NOMO-1 treated with DMSO at 0.1 percent for 48 hours (cell line): ENCODE measurements around the gene GALK1.
"Not testable (repeated sequence)": the region's sequence is repeated elsewhere in the genome, so short reads cannot be mapped to it uniquely, and the experiment has no call there.

ENCODE experiments used
- DNase-seq: peaks from one replicate; lab custom pipeline; 2025; ENCODE audit not compliant: unreplicated experiment; lab: John Stamatoyannopoulos, UW

GALK1 gene

DNA sequence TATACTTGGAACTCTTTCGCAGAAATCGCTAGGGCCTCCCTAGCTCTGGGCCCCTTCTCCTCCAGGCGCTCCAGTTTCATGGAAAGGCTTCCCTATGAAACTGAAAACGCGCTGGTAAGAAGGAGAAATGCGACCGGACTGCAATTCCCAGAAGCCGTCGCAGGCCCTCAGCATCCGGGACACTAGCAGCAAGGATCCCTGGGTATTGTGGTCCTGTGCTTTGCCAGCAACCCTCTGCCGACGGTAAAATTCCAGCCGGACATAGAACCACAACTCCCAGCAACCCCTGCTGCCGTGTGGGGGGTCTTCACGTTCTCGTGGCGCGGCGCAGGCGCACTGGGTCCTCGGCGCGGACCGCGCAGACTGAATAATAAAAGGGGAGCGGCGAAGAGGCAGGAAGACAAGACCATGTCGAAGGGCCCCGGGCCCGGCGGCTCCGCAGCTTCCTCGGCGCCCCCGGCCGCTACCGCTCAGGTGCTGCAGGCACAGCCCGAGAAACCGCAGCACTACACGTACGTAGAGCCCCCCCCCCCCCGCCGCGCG lies 19.6 kb upstream of the GALK1 start, which contains the start of gene UNK:
TSS of gene UNK (plus strand) at position 334 of the 543 bp plus-strand sequence. CDS start at position 409, 75 bp downstream.
- peak; percentile 99 for DNase-seq

DNA sequence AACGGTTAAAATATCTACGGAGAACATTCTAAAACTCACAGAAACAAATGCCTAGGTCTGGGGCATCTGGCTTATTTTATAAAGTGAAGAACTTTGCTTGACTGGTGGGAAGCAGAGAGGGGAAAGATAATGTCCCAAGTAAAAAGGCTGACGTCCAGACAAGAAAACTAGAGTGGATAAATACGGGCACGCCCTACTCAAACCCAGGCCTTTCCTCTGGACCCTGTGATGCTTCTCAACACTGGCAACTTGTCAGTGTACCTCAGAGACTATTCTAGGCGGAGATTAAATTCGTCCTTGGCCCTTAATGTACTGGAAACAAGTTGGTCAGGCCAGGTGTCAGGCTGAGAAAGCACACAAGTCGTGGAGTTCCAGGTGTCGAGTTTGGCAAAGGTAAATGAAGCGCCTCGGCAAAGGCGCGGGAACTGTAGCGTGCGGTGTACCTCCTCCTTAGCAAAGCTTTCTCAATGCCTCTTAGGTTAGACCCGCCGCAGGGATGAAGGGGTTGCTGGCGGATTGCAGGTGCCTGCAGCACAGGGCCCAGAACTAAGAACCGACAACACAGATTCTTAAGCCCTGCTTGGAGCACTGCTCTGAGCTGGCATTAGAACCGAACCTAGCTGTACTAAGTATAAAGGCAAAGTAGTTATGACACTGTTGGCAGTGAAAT lies 18.9 kb upstream of the GALK1 start:
- no peak for DNase-seq

DNA sequence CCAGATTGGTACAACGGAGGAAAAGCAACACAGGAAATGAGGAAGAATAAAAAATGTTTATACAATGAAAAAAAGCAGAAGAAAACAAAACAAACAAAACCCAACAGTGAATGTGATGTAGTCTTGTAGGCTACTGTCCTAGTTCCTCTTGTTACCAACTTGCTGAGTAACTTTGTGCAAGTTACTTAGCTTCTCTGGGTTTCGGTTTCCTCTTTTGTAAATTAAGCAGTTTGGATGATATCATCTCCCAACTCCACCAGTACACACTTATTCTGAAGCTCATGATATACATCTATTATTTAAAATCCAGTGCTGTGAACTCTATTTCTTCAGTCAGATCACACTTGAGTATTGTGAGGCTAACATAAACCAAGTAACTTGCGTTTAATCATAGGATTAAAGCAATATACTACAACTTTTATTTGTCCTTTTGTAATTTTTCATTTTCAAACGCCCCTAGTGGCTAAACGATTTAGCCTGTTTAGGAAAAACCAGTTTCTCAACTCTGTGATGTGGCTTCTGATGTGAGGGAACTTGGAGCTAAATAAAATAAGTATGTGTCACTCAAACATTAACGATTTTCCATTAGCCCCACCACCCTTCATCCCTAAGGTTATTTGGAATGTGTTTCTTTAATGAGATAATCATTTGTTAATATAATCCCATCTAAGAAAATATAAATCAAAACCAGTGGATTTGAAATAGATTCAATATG lies 18.2 kb upstream of the GALK1 start:
- peak; percentile 96 for DNase-seq

DNA sequence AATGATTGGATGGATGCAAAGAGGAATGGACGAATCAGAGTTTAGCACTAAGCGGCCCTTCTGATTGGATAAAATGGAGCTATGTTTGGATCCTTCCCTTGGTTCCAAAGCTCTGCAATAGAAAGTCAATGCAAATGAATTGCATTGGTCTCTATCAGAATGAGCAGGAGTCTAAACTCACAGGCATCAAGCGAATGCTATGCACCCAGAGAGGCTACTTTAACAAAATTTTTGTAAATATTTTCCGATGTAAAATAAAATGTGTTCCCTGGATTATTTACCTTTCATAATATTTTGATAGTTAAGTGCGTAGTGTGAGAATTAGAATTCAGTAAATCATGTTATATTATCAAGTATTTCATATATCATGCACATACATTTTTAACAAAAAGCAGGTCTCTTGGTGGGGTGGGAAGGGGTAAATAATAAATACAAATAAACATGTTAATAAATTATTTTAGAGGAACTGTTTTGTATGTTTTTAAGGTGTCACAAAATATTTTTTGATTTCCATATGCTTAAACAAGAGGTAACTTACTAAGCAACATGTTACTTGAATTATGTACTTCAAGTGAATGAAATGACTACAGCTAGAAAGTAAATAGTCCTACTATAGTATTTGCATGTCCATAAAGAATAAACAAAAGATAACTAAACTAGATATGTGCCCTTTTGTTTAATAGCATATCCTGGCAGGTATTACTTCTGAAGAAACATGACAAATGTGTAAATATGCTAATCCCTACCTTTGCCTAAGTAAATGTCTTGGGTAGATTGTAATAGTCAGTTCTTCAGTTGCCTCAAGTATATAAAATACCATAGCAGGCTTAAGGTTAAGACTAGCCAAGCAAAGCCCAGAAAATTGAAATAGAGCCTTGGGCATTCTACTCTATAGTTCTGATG lies 15.2 kb upstream of the GALK1 start:
- no peak for DNase-seq

DNA sequence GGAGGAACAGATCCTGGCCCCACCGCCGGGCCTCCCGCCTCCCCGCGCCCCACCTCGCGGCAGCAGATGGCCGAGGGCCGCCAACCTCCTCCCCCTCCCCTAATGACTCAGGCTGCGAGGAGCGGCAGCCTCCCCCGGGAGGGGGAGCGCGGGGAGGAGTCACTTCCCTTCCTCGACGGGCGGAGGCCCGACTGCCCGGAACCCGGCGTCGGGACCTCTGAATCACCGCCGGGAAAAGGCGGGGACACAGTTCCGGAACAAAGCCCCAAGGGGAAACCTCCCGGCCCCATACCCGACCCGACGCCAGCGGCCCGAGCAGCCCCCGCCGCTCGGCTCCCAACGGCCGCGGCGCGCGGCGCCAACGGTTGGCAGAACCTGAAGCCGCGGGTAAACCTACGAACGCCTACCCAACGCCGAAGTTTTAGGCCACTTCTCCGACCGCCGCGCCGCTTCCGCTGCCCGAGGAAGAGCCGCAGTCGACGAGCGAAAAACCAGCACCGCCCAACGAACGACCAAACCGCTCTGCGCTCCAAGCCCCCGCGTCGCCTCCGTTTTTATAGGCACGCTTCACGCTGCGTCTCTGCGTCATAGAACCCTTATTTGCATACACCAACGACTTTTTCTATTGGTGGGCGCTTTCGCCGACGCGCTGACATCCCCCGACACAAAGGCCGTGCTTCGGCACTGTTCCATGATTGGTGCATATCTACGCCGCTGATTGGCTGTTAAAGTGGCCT lies 14.4 kb upstream of the GALK1 start:
- DNase-seq = peak; percentile 100

DNA sequence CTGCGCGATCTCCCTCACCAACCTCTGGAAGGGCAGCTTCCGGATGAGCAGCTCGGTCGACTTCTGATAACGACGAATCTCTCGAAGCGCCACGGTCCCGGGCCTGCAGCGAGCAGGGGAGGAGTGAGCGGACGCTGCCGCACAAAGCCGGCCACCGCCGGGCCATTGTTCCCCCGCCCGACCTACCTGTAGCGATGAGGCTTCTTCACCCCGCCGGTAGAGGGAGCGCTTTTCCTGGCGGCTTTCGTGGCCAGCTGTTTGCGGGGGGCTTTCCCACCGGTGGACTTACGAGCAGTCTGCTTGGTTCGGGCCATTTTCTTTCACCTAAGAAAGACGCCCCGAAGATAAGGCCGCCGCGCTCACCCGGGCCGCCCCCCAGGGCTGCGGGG lies 13.9 kb upstream of the GALK1 start:
- no peak for DNase-seq

DNA sequence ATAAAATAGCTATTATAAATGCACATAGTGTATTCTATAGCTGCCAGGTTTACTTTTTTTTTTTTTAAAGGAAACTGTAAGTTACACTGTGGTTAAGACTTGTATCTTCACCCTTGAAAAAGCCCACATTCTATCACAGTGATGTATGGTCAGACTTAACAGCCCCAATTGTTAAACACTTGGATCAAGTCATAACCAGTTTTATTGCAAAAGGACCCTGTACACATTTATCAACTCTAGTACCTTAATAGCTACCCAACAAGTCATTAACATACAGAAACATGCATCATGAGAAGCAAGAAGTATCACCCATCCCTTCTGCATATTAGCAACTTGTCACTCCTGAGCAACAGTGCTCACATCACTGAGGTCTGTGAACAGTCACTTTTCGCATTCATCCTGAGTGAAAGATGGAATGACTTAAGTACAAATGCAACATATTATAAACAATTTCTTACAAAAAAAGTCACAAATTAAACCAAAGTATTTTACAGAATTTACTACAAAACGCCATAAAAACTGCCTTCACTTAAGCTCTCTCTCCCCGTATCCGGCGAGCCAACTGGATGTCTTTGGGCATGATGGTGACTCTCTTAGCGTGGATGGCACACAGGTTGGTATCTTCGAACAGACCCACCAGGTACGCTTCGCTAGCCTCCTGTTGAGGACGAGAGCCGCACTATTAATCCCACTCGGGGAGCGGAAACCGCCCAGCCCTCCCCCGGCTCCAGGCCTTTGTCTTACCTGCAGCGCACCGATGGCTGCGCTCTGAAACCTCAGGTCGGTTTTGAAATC lies 13.3 kb upstream of the GALK1 start:
- DNase-seq = not testable (repeated sequence)

DNA sequence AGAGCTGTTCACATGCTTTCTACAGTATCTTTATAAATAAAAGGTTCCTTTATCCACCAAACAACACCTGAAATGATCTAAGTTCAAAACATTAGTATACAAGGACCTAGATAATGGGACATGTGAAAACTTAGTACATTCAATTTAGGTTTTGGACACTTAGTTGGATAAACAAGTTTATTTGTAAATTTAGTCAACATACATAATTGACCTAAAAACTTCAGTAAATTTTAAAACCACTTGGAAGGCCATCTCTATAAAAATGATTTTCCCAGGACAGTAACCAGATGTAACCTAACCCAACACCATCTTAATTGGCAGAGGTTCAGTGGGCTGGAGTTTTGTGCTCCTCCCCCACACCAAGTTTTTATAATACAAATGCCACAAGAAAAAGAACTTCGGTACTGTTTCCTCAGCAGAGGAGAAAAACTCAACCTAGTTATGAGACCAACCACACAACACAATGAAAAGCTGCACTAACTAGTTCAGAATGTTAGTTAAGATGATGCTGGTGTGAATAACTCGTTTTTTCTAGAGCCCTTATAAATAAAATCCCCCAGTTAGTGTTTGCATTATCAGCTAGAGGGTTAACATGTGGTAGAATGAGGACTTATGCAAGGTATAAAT lies 12.4 kb upstream of the GALK1 start:
- no peak for DNase-seq

DNA sequence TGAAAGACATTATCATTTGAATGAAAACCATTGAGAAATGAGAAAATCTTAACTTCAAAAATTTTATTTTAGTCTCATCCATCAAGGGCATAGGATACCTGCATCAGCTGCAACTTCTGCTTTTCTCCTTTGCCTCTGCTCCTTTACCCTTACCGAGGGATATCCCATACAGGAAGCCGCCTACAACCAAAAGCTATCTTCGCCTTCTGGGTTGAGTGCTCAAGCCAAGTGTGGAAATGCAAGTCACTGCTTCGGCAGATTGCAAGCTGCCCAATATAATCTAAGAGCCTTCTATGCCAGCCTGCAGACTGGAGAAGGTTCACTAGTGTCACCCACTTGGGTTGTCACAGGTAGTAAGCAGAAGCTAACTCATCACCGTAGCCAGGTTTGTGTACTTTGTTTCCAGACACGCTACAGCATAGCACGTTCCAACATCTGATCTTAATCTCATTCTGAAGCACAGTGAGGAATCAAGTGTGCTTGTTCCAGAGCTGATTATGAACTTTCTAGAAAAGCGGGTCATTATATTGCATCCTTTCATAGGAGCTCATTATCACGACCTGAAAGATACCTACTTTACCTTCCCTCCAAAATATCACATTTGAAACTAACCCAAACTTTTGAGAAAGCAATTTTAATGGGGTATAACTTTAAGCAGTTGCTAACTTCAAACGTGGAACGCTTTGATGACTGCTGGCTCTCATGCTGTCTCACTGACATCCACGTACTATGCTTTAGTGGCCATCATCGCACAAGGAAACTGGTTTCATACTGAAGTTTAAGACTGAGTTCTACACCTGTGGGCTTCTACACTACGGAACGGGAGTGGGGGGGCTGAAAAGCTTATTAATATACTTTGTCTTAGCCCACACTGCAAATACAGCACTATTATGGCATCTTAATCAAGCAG lies 11.6 kb upstream of the GALK1 start:
- peak; percentile 54 for DNase-seq

DNA sequence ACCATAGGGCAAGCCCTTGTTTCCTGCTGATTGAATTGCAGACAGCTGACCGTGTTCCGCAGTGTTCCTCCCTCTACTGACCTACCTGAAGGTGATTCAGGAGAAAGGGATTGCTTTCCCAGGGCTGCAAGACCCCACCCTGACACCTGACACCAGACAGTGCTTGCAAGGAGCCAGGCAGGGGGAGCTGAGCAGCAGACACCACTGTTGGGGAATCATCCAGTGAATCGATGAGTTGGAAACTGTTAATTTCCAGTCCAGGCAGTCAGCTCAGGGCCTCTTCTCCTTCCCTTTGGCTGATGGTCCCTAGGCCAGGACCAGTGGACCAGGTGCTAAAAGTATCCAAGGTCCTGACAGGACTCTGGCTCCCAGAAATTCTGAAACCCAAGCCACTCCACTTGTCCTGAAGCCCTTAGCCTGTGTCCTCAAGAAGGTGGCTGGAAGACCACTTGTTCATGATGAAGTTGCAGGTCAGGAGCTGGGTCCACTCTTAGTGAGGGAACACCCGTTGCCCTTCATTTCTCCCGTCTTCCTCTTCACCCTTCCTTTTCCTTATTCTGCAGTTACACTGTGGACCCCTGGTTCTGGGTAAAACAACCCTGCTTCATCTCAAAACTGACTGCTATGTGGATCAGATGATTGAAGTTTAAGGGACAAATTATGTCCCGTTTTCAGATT lies 10.1 kb upstream of the GALK1 start:
- no peak for DNase-seq

DNA sequence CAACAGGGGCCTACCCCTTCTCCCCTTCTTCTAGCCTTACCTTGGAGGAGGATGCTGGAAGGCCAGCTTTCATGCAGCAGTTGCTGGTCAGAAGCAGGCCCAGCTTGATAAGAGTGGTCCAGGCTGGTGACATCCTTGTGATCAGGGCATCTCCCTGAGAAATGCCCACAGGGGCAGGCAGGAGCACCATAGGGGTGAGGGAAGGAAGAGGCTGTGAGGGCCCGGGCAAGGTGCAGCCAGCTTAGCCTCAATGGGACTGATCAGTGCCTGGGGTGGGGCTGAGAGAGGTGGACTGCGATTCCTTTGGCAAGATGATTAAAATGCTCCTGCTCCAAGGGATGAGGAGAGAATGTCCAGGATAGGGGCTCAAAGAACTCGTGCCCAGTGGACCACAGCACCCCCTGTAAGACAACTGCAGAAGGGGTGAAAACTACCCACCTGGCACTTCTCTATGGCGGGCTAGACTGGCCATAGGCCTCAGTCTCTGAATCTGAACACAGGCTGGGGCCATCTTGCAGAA lies 9.5 kb upstream of the GALK1 start:
- DNase-seq = no peak

DNA sequence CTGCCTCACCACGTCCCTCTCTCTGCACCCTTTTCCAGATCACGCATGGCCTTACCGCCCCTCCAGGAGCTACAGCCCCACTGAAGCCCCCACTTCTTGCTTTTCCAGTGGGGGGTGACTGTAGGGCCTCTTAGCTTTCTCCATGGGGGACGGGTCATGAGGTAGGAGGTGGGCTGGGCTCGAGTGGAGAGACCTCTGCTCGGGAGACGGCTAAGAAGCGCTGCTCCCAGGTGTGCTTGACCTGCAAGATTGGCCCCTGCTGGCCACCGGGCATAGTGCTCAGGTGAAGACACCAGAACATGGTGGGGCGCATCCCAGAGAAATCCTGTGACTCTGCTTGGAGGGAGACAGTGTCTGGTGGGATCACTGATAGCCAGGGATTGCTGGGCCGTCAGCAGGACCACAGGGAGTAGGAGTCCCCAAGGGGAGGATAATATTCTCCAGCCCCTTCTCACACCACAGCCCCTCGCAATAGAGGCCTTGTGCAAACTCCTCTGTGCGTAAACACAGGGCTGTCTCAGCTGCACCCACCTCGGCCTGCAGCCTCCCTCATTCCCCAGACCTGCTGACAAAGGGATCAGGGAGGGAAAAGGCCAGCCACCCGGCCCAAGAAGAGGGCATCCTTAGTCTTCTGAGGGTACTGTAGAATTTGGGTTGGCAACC lies 8.9 kb upstream of the GALK1 start:
- no peak for DNase-seq

DNA sequence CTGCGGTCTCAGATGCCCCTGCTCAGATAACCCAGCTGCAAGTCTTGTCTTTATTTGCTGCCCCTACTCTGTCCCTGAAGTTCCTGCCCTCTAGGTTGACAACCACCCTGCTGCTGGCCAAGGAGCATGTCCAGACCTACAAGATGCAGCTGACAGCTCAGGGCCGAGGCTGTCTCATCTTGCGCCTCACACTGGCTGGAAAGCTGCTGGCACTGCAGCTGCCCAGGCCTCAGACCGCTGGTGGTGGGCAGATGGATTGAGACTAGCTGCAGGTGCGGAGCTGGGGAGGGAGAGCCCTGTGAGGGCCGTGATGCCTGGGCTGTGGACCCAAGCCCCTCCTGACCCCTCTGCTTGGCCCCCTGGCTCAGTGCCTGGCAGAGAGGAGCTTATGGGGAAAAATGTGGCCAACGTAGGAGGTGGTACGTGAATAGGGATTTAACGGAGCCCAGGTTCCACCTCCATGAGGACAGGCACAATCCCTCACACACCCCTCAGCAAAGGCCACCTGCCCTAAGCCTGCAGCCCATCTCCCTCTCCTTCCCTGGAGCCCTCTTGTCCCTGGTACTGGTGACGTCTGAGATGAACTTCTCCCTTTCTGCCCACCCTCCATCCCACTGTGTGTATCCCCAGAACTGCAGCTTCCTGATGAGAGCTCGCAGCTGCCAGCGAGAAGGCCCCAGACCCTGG lies 8.3 kb upstream of the GALK1 start:
- no peak for DNase-seq

DNA sequence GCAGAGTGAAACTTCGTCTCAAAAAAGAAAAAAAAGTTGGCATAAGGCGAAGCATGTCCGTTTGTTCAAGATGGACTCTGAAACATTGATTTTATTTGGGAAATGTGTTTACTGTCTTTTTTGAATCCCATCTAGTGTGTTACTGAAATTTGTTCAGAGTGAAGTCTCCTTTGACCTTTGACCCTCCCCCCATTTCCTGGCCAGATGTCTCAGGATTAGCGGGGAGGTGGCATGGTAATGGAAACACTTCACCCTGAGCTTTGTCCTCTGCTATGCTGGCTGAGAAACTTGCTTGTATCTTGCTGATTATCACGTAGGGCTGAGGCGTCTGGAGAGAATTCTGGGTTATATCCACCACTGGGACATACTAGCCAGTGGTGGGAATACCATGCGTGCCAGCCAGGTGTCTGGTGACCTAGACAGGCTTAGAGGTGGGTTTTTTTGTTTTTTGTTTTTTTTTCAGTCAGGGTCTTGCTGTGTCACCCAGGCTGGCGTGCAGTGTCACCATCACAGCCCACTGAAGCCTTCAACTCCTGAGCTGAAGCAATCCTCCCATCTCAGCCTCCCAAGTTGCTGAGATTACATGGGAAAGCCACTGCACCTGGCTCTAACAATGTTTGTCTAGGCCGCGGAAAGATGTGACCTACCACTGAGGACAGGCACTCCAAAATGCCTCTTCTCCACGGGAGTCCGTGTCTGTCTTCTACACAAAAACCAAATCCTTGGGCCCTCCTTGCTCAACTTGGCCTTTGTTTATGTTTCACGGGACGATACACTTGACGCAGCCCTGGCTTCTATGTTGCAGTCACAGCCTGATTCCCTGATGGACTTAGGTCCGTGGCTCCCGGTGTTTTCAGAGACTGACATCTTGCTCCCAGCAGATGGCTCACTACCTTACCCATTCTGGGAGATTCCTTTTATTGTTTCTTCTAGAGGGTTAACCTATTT lies 6.6 kb upstream of the GALK1 start:
- no peak for DNase-seq

DNA sequence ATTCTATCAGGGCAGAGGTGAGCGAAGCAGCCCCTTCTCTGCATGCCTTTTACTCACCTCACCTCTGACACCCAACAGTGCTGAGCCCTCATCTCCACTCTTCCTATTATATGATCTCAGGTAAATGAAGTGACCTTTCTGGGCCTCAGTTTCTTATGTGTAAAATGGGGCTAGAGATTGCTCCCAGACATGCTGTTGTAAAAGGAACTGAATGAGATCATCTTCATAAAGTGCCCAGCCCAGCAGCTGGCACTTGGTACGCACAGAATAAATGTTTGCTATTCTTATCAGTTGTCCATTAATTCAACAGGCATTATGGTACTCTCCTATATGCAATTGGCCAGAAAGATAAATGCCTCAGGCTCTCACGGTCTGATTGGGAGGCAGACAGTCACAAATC lies 4.5 kb upstream of the GALK1 start:
- no peak for DNase-seq
